DND-41 (cell line): ENCODE measurements around the gene TSC22D1.

Experiments used
- ATAC-seq: fragments of 200-7000 bp; cut with Tn5 transposase; 3 replicates; pipeline ENCODE4 v1.9.1; 2021; ENCODE audit warnings: low read depth; ENCODE audit not compliant: insufficient read depth
- DNase-seq: peaks from one replicate; pipeline ENCODE4 v3.0.0-alpha.2; 2020
- H2AFZ ChIP-seq: 2 replicates; pipeline ENCODE4 v1.6.0; 2012; ENCODE audit warnings: low read depth, low read length
- H3K27ac ChIP-seq: 2 replicates; pipeline ENCODE4 v1.5.1; 2012; ENCODE audit warnings: low read length, inconsistent platforms
- H3K27me3 ChIP-seq: fragments of 200-600 bp; sonication (generic); 2 replicates; pipeline ENCODE4 v1.6.0; 2012; ENCODE audit warnings: low read length, mild to moderate bottlenecking, inconsistent platforms; ENCODE audit not compliant: insufficient read depth, poor library complexity
- H3K36me3 ChIP-seq: 2 replicates; pipeline ENCODE4 v1.5.1; 2012; ENCODE audit warnings: low read length, inconsistent platforms; ENCODE audit not compliant: insufficient read depth
- H3K4me1 ChIP-seq: 2 replicates; pipeline ENCODE4 v1.5.1; 2012; ENCODE audit warnings: mild to moderate bottlenecking, low read length; ENCODE audit not compliant: insufficient read depth
- H3K4me2 ChIP-seq: 2 replicates; pipeline ENCODE4 v1.6.0; 2012; ENCODE audit warnings: mild to moderate bottlenecking, moderate library complexity, low read length, inconsistent platforms; ENCODE audit not compliant: insufficient read depth
- H3K4me3 ChIP-seq, 2 experiments: fragments of 200-600 bp in 1 of 2; shearing (Covaris generic) in 1 of 2; 2 replicates each; pipeline ENCODE4 v1.5.1; 2012 to 2016; ENCODE audit warnings: inconsistent platforms in 2 of 2, low read length in 2 of 2, mild to moderate bottlenecking in 2 of 2, low read depth in 1 of 2, moderate library complexity in 1 of 2
- H3K79me2 ChIP-seq: 2 replicates; pipeline ENCODE4 v1.6.0; 2012; ENCODE audit warnings: low read length, inconsistent platforms; ENCODE audit not compliant: insufficient read depth
- H3K9ac ChIP-seq: 2 replicates; pipeline ENCODE4 v1.6.0; 2012; ENCODE audit warnings: low read depth, mild to moderate bottlenecking, inconsistent platforms, low read length, moderate library complexity
- H3K9me3 ChIP-seq: 2 replicates; pipeline ENCODE4 v1.5.1; 2012; ENCODE audit warnings: low read length, moderate library complexity, mild to moderate bottlenecking, inconsistent platforms; ENCODE audit not compliant: insufficient read depth, severe bottlenecking
- H4K20me1 ChIP-seq: 2 replicates; pipeline ENCODE4 v1.6.0; 2012; ENCODE audit warnings: low read length; ENCODE audit not compliant: insufficient read depth
- EZH2 ChIP-seq: IDR thresholded peaks from 3 replicates; pipeline ENCODE4 v1.6.1; 2012; ENCODE audit warnings: borderline replicate concordance, low read depth, mild to moderate bottlenecking, moderate library complexity, low read length, inconsistent platforms; ENCODE audit not compliant: severe bottlenecking
- TF ChIP-seq, protein P1 (sequence below): IDR thresholded peaks from 2 replicates; pipeline ENCODE4 v1.5.1; 2012; ENCODE audit warnings: borderline replicate concordance, low read length, moderate library complexity, mild to moderate bottlenecking; ENCODE audit not compliant: poor library complexity, severe bottlenecking; ENCODE audit errors: extremely low read depth

The TSC22D1 gene

GRCh38 chr13:44385401-44385800 lies 190.7 kb downstream of the TSC22D1 start:
- no peak overlapping the region for H3K4me2 ChIP-seq
- H2AFZ ChIP-seq, result no peak overlapping the region
- no peak overlapping the region for H3K4me3 ChIP-seq
- no peaks in the 10 kb centered on the region for H3K9me3 ChIP-seq
- H4K20me1 ChIP-seq, result no peaks in the 10 kb centered on the region
- H3K79me2 ChIP-seq, result no peaks in the 10 kb centered on the region
- no peak overlapping the region for H3K27ac ChIP-seq
- ATAC-seq (no peak), DNase-seq (no peak)
- no peaks in the 10 kb centered on the region for H3K36me3 ChIP-seq
- H3K9ac ChIP-seq, result no peak overlapping the region
- H3K4me1 ChIP-seq, result no peaks in the 10 kb centered on the region
- no peak for TF ChIP-seq EZH2
- TF ChIP-seq, protein P1, sequence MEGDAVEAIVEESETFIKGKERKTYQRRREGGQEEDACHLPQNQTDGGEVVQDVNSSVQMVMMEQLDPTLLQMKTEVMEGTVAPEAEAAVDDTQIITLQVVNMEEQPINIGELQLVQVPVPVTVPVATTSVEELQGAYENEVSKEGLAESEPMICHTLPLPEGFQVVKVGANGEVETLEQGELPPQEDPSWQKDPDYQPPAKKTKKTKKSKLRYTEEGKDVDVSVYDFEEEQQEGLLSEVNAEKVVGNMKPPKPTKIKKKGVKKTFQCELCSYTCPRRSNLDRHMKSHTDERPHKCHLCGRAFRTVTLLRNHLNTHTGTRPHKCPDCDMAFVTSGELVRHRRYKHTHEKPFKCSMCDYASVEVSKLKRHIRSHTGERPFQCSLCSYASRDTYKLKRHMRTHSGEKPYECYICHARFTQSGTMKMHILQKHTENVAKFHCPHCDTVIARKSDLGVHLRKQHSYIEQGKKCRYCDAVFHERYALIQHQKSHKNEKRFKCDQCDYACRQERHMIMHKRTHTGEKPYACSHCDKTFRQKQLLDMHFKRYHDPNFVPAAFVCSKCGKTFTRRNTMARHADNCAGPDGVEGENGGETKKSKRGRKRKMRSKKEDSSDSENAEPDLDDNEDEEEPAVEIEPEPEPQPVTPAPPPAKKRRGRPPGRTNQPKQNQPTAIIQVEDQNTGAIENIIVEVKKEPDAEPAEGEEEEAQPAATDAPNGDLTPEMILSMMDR, result no peak
- no peaks in the 10 kb centered on the region for H3K27me3 ChIP-seq

GRCh38 chr13:44384778-44385177 lies 191.4 kb downstream of the TSC22D1 start:
- no peaks in the 10 kb centered on the region for H3K9me3 ChIP-seq
- no peak for TF ChIP-seq EZH2
- TF ChIP-seq, protein P1, result no peak
- H3K4me1 ChIP-seq, result no peaks in the 10 kb centered on the region
- H3K79me2 ChIP-seq, result no peaks in the 10 kb centered on the region
- no peak for ATAC-seq
- no peaks in the 10 kb centered on the region for H3K27me3 ChIP-seq
- no peak overlapping the region for H3K4me3 ChIP-seq
- DNase-seq, result no peak
- no peak overlapping the region for H3K27ac ChIP-seq
- no peaks in the 10 kb centered on the region for H3K36me3 ChIP-seq
- H3K4me2 ChIP-seq, result no peak overlapping the region
- no peaks in the 10 kb centered on the region for H4K20me1 ChIP-seq
- H3K9ac ChIP-seq, result no peak overlapping the region
- H2AFZ ChIP-seq, result no peak overlapping the region

GRCh38 chr13:44383945-44384344 lies 192.2 kb downstream of the TSC22D1 start:
- no peak overlapping the region for H3K4me3 ChIP-seq
- no peaks in the 10 kb centered on the region for H3K27me3 ChIP-seq
- H3K27ac ChIP-seq, result no peak overlapping the region
- H3K36me3 ChIP-seq, result no peaks in the 10 kb centered on the region
- no peaks in the 10 kb centered on the region for H4K20me1 ChIP-seq
- H3K79me2 ChIP-seq, result no peaks in the 10 kb centered on the region
- no peaks in the 10 kb centered on the region for H3K9me3 ChIP-seq
- DNase-seq (no peak), ATAC-seq (no peak)
- H2AFZ ChIP-seq, result no peak overlapping the region
- no peak overlapping the region for H3K9ac ChIP-seq
- TF ChIP-seq, protein P1, result no peak
- no peak for TF ChIP-seq EZH2
- H3K4me1 ChIP-seq, result no peaks in the 10 kb centered on the region
- H3K4me2 ChIP-seq, result no peak overlapping the region

DNA sequence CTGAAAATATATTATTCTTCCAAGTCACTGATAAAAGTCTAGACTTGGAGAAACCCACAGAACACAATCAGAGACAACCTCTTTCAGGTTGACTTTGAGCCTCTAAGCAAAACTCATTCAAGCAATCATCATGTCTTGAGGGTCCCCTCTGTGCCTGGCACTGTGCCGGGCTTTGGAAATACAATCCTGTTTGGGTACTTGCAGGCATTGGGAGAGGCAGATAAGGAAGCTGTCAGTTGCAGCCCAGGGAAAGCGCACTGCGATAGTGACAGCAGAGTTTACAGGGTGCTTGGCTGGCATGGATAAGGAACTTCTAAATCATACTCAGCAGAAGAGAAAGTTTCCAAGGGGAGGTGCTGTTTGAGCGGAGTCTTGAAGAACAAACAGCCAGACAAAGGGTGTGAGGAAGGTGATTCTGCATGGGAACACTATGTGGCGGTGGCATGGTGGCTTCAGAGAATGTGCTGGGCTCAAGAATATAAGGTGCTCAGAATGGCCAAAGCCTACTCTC lies 193.4 kb downstream of the TSC22D1 start:
- DNase-seq (no peak), ATAC-seq (no peak)
- no peaks in the 10 kb centered on the region for H3K9me3 ChIP-seq
- H3K9ac ChIP-seq, result no peak overlapping the region
- H3K4me1 ChIP-seq, result no peaks in the 10 kb centered on the region
- no peaks in the 10 kb centered on the region for H4K20me1 ChIP-seq
- H3K27me3 ChIP-seq, result no peaks in the 10 kb centered on the region
- H3K36me3 ChIP-seq, result no peaks in the 10 kb centered on the region
- no peak for TF ChIP-seq EZH2
- TF ChIP-seq, protein P1, result no peak
- H2AFZ ChIP-seq, result no peak overlapping the region
- no peak overlapping the region for H3K4me2 ChIP-seq
- H3K79me2 ChIP-seq, result no peaks in the 10 kb centered on the region
- H3K4me3 ChIP-seq, result no peak overlapping the region
- H3K27ac ChIP-seq, result no peak overlapping the region
